Measurements from ENCODE around the gene ZNF780A.
A peak's percentile ranks its signal among the peaks of the same experiment; 100 is the strongest.
"Not testable (repeated sequence)": the region's sequence is repeated elsewhere in the genome, so short reads cannot be mapped to it uniquely, and the experiment has no call there.

The ZNF780A gene

GRCh38 chr19:40054632-40055031 lies 36.1 kb downstream of the ZNF780A start:
- POLR2A ChIA-PET: no interaction called here
- H3K4me3 ChIP-seq (ENCODE audit: low read depth, low read length): peak overlapping the region; percentile 91
- TF ChIP-seq, protein P1, sequence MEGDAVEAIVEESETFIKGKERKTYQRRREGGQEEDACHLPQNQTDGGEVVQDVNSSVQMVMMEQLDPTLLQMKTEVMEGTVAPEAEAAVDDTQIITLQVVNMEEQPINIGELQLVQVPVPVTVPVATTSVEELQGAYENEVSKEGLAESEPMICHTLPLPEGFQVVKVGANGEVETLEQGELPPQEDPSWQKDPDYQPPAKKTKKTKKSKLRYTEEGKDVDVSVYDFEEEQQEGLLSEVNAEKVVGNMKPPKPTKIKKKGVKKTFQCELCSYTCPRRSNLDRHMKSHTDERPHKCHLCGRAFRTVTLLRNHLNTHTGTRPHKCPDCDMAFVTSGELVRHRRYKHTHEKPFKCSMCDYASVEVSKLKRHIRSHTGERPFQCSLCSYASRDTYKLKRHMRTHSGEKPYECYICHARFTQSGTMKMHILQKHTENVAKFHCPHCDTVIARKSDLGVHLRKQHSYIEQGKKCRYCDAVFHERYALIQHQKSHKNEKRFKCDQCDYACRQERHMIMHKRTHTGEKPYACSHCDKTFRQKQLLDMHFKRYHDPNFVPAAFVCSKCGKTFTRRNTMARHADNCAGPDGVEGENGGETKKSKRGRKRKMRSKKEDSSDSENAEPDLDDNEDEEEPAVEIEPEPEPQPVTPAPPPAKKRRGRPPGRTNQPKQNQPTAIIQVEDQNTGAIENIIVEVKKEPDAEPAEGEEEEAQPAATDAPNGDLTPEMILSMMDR (IDR thresholded peaks at IDR 0.05; ENCODE audit: insufficient read depth, low read length, missing control alignments): no peak
- DNase-seq (ENCODE audit: low read depth, low spot score): no peak
- CTCF ChIA-PET: no interaction called here

- DNase-seq (ENCODE audit: low read depth, low spot score): no peak
- TF ChIP-seq, protein P1 (IDR thresholded peaks at IDR 0.05; ENCODE audit: insufficient read depth, low read length, missing control alignments): no peak
- ChIA-PET CTCF (no interaction called here), POLR2A (no interaction called here)
- H3K4me3 ChIP-seq (ENCODE audit: low read depth, low read length): no peak overlapping the region
These were observed 37.3 kb downstream of the ZNF780A start for GRCh38 chr19:40053491-40053890.

GRCh38 chr19:40041718-40042117 lies 49.0 kb downstream of the ZNF780A start:
- DNase-seq (ENCODE audit: low read depth, low spot score); CTCF ChIA-PET; H3K4me3 ChIP-seq (ENCODE audit: low read depth, low read length); POLR2A ChIA-PET: not testable (repeated sequence)

GRCh38 chr19:40038047-40038446 lies 52.7 kb downstream of the ZNF780A start:
- POLR2A ChIA-PET; CTCF ChIA-PET; DNase-seq (ENCODE audit: low read depth, low spot score): not testable (repeated sequence)

GRCh38 chr19:40035996-40036395 lies 54.7 kb downstream of the ZNF780A start:
- H3K4me3 ChIP-seq (ENCODE audit: low read depth, low read length): no peak overlapping the region
- TF ChIP-seq, protein P1 (IDR thresholded peaks at IDR 0.05; ENCODE audit: insufficient read depth, low read length, missing control alignments): no peak
- DNase-seq (ENCODE audit: low read depth, low spot score): no peak
- ChIA-PET CTCF (no interaction called here), POLR2A (no interaction called here)

More at GRCh38 chr19:40038047-40038446, 52.7 kb downstream of the ZNF780A start:
- not testable (repeated sequence) for H3K4me3 ChIP-seq (ENCODE audit: low read depth, low read length)

DNA sequence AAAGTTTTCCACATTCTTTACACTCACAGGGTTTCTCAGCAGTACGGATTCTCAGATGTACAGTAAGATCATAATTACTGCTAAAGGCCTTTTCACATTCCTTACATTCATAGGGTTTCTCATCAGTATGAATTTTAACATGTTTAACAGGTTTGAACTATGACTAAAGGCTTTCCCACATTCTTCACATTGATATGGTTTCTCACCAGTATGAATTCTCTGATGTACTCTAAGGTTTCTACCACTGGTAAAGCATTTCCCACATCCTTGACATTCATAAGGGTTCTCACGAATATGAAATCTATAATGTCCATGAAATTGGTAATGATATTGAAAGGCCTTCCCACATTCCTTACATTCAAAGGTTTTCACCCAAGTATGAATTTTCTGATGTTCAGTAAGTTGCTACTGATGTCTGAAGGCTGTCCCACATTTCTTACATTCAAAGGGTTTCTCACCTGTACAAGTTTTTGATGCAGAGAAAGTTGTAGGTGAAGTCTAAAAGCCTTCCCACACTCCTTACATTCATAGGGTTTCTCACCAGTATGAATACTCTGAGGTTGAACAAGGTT lies 56.7 kb downstream of the ZNF780A start:
- no peak overlapping the region for H3K4me3 ChIP-seq (ENCODE audit: low read depth, low read length)
- no peak for DNase-seq (ENCODE audit: low read depth, low spot score)
- ChIA-PET CTCF (no interaction called here), POLR2A (no interaction called here)
- TF ChIP-seq, protein P1 (IDR thresholded peaks at IDR 0.05; ENCODE audit: insufficient read depth, low read length, missing control alignments): no peak

DNA sequence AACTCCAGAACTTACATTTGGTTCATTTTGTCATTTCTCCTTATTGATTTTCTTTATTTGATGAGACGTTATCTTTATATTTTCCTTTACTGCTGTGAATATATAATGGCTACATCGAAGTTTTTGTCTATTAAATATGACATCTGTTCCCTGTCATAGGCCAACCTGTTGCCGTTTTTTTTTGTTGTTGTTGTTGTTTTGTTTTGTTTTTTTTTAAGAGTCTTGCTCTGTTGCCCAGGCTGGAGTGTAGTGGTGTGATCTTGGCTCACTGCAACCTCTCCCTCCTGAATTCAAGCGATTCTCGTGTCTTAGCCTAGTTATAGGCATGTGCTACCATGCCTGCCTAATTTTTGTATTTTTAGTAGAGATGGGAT lies 64.2 kb downstream of the ZNF780A start:
- TF ChIP-seq, protein P1 (IDR thresholded peaks at IDR 0.05; ENCODE audit: insufficient read depth, low read length, missing control alignments): no peak
- CTCF ChIA-PET: no interaction called here
- H3K4me3 ChIP-seq (ENCODE audit: low read depth, low read length): no peak overlapping the region
- DNase-seq (ENCODE audit: low read depth, low spot score): no peak
- POLR2A ChIA-PET: no interaction called here

Measured in AG04449 (cell line).